ENCODE data around the gene SLC44A4.

DNA sequence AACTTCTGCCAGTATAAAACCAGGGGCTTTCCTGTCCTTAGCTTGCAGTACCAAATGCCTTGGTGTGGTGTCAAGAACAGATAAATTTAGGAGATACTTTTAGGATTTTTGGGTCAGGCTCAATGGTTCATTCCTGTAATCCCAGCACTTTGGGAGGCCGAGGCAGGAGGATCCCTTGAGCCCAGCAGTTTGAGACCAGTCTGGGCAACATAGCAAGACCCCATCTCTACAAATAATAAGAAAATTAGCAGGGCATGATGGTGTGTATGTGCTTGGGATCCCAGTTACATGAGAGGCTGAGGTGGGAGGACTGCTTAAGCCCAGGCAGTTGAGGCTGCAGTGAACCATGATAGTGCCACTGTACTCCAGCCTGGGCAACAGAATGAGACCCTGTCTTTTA, 26.2 kb upstream of the SLC44A4 start:
- TF ChIP-seq SIN3A (IDR thresholded peaks at IDR 0.05; ENCODE audit: borderline replicate concordance, insufficient read depth, low read length) (no peak), POLR2AphosphoS5 (IDR thresholded peaks at IDR 0.05; ENCODE audit: low read depth, low read length) (no peak), TAF1 (IDR thresholded peaks at IDR 0.05; ENCODE audit: borderline replicate concordance, insufficient read depth, low read length) (no peak), FOXP2 (optimal IDR thresholded peaks at IDR 0.05; ENCODE audit: borderline replicate concordance, extremely low read depth, extremely low read length, insufficient read depth) (no peak)
- TF ChIP-seq, protein P1, sequence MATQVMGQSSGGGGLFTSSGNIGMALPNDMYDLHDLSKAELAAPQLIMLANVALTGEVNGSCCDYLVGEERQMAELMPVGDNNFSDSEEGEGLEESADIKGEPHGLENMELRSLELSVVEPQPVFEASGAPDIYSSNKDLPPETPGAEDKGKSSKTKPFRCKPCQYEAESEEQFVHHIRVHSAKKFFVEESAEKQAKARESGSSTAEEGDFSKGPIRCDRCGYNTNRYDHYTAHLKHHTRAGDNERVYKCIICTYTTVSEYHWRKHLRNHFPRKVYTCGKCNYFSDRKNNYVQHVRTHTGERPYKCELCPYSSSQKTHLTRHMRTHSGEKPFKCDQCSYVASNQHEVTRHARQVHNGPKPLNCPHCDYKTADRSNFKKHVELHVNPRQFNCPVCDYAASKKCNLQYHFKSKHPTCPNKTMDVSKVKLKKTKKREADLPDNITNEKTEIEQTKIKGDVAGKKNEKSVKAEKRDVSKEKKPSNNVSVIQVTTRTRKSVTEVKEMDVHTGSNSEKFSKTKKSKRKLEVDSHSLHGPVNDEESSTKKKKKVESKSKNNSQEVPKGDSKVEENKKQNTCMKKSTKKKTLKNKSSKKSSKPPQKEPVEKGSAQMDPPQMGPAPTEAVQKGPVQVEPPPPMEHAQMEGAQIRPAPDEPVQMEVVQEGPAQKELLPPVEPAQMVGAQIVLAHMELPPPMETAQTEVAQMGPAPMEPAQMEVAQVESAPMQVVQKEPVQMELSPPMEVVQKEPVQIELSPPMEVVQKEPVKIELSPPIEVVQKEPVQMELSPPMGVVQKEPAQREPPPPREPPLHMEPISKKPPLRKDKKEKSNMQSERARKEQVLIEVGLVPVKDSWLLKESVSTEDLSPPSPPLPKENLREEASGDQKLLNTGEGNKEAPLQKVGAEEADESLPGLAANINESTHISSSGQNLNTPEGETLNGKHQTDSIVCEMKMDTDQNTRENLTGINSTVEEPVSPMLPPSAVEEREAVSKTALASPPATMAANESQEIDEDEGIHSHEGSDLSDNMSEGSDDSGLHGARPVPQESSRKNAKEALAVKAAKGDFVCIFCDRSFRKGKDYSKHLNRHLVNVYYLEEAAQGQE (IDR thresholded peaks at IDR 0.05; ENCODE audit: insufficient read depth in 1 of 2, low read depth in 2 of 2, low read length in 2 of 2): no peak

Measured in PFSK-1 (cell line).